ENCODE measurements around the gene DNER. TPM values are rescaled to one million over a fixed set of nuclear protein-coding genes. Genes with fewer than 3 reads are reported as not detected.

DNER gene
- total RNA-seq, 1 experiment from 2014 or later, result 2.9 TPM

DNA sequence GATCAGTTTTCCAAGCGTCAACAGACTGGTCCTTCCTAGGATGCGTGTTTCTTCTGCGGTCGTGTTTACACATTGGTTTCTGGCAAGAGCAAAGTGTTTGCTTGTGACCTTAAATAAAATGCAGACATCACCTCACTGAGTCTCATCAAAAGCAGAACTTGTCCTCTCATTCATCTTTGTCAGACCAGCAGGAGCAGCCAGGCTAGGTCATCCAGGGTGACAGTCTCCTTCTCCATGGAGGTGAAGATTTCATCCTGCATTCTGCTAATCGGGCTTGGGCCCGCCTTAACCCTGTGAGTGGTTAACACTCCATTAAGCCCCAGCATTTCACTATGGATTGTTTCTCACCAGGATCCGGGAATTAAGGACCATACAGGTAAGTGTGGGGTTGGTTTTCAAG lies 379.0 kb downstream of the DNER start:
- Histone ChIP-seq H3K4me2 (ENCODE audit: low read length) (no peak overlapping the region), H3K27me3 (ENCODE audit: insufficient read depth, low read length) (no peaks in the 10 kb centered on the region), H3K9ac (ENCODE audit: low read length) (no peak overlapping the region), H3K9me2 (ENCODE audit: insufficient read depth) (no peaks in the 10 kb centered on the region), H3K4me1 (ENCODE audit: control insufficient read depth in 1 of 2, insufficient read depth in 2 of 2, low read length in 2 of 2) (no peaks in the 10 kb centered on the region), H4K20me1 (ENCODE audit: insufficient read depth) (no peaks in the 10 kb centered on the region), H3K79me2 (ENCODE audit: insufficient read depth, low read length) (no peaks in the 10 kb centered on the region), H3K9me3 (ENCODE audit: control insufficient read depth in 1 of 2, insufficient read depth in 1 of 2, low read depth in 1 of 2, low read length in 2 of 2) (no peaks in the 10 kb centered on the region), H3K27ac (ENCODE audit: low read depth, low read length) (no peak overlapping the region), H2AFZ (ENCODE audit: low read depth, low read length, poor library complexity, severe bottlenecking) (no peak overlapping the region), H3K36me3 (ENCODE audit: control insufficient read depth in 1 of 2, insufficient read depth in 2 of 2, low read length in 2 of 2) (no peaks in the 10 kb centered on the region), H3K4me3 (replicated peaks in 1 of 2; ENCODE audit: low read depth in 1 of 2, low read length in 2 of 2) (no peak overlapping the region)
- TF ChIP-seq POLR2A (IDR thresholded peaks at IDR 0.05; ENCODE audit: borderline replicate concordance, extremely low read depth, insufficient read depth, insufficient read length) (no peak), CBX3 (IDR thresholded peaks at IDR 0.05; ENCODE audit: low read depth) (no peak), SIN3A (IDR thresholded peaks at IDR 0.05; ENCODE audit: low read depth) (no peak), CEBPB (IDR thresholded peaks at IDR 0.05; ENCODE audit: low read depth) (no peak), EGR1 (IDR thresholded peaks at IDR 0.05; ENCODE audit: low read depth) (no peak), SRF (IDR thresholded peaks at IDR 0.05; ENCODE audit: low read depth) (no peak), ATF3 (IDR thresholded peaks at IDR 0.05) (no peak), TCF7L2 (IDR thresholded peaks at IDR 0.05; ENCODE audit: borderline replicate concordance, extremely low read depth, insufficient read depth, insufficient read length) (no peak)
- TF ChIP-seq, protein P1, sequence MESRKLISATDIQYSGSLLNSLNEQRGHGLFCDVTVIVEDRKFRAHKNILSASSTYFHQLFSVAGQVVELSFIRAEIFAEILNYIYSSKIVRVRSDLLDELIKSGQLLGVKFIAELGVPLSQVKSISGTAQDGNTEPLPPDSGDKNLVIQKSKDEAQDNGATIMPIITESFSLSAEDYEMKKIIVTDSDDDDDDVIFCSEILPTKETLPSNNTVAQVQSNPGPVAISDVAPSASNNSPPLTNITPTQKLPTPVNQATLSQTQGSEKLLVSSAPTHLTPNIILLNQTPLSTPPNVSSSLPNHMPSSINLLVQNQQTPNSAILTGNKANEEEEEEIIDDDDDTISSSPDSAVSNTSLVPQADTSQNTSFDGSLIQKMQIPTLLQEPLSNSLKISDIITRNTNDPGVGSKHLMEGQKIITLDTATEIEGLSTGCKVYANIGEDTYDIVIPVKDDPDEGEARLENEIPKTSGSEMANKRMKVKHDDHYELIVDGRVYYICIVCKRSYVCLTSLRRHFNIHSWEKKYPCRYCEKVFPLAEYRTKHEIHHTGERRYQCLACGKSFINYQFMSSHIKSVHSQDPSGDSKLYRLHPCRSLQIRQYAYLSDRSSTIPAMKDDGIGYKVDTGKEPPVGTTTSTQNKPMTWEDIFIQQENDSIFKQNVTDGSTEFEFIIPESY (IDR thresholded peaks at IDR 0.05; ENCODE audit: extremely low read depth, insufficient replicate concordance, low read length), result no peak
- BruUV-seq (replicated peaks), result no TSS peak
- POLR2A ChIA-PET, result no interaction called here
- CTCF ChIA-PET, result no interaction called here
- DNase-seq (ENCODE audit: low read depth, low spot score), result no peak
- RAD21 ChIA-PET (ENCODE audit: low non-redundant PET in 1 of 2, low total read pairs in 2 of 2, uncharacterized antibody in 2 of 2, unreplicated experiment in 2 of 2), result no interaction called here
- intact Hi-C loops (cut with micrococcal nuclease), result no loop called here
- no peak for ATAC-seq

DNA sequence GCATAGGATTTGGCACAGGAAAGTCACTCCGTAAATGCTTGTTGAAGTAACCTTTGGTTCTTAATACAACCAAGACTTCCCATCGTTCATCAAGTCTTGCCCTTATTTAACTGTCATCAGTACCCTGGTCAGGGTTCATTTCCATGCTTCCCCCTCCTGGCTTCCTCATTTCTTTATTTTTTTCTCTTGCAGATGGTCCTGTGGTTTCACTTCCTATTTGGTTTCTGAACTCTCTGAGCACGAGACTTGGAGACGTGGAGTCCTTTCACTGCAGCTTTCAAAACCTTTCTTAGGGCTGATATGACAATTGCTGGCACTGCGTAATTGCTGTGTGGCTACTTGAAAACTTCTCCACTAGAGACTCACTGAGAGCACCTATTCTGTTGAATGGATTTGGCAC lies 383.4 kb downstream of the DNER start:
- H3K4me1 ChIP-seq (ENCODE audit: control insufficient read depth in 1 of 2, insufficient read depth in 2 of 2, low read length in 2 of 2), result no peaks in the 10 kb centered on the region
- H3K27me3 ChIP-seq (ENCODE audit: insufficient read depth, low read length), result no peaks in the 10 kb centered on the region
- no peaks in the 10 kb centered on the region for H3K36me3 ChIP-seq (ENCODE audit: control insufficient read depth in 1 of 2, insufficient read depth in 2 of 2, low read length in 2 of 2)
- H4K20me1 ChIP-seq (ENCODE audit: insufficient read depth), result no peaks in the 10 kb centered on the region
- no peak overlapping the region for H3K9ac ChIP-seq (ENCODE audit: low read length)
- no peak overlapping the region for H3K4me2 ChIP-seq (ENCODE audit: low read length)
- BruUV-seq (replicated peaks), result no TSS peak
- H3K27ac ChIP-seq (ENCODE audit: low read depth, low read length), result no peak overlapping the region
- CTCF ChIA-PET, result interaction anchor here (1.0 kb wide), 1 partner anchor 256 kb away, joined by 3 read pairs; no protein-coding TSS in a partner anchor
- DNase-seq (ENCODE audit: low read depth, low spot score), result no peak
- no peak for ATAC-seq
- intact Hi-C loops (cut with micrococcal nuclease), result no loop called here
- no peaks in the 10 kb centered on the region for H3K9me2 ChIP-seq (ENCODE audit: insufficient read depth)
- TF ChIP-seq EGR1 (IDR thresholded peaks at IDR 0.05; ENCODE audit: low read depth) (no peak), YY1 (IDR thresholded peaks at IDR 0.05; ENCODE audit: extremely low read depth, insufficient replicate concordance, low read depth, low read length) (no peak), CEBPB (IDR thresholded peaks at IDR 0.05; ENCODE audit: low read depth) (no peak), SRF (IDR thresholded peaks at IDR 0.05; ENCODE audit: low read depth) (no peak), EZH2 (IDR thresholded peaks at IDR 0.05) (no peak), POLR2AphosphoS5 (IDR thresholded peaks at IDR 0.05; ENCODE audit: low read depth, low read length) (no peak), ZFX (IDR thresholded peaks at IDR 0.05) (no peak)
- TF ChIP-seq, protein P2, sequence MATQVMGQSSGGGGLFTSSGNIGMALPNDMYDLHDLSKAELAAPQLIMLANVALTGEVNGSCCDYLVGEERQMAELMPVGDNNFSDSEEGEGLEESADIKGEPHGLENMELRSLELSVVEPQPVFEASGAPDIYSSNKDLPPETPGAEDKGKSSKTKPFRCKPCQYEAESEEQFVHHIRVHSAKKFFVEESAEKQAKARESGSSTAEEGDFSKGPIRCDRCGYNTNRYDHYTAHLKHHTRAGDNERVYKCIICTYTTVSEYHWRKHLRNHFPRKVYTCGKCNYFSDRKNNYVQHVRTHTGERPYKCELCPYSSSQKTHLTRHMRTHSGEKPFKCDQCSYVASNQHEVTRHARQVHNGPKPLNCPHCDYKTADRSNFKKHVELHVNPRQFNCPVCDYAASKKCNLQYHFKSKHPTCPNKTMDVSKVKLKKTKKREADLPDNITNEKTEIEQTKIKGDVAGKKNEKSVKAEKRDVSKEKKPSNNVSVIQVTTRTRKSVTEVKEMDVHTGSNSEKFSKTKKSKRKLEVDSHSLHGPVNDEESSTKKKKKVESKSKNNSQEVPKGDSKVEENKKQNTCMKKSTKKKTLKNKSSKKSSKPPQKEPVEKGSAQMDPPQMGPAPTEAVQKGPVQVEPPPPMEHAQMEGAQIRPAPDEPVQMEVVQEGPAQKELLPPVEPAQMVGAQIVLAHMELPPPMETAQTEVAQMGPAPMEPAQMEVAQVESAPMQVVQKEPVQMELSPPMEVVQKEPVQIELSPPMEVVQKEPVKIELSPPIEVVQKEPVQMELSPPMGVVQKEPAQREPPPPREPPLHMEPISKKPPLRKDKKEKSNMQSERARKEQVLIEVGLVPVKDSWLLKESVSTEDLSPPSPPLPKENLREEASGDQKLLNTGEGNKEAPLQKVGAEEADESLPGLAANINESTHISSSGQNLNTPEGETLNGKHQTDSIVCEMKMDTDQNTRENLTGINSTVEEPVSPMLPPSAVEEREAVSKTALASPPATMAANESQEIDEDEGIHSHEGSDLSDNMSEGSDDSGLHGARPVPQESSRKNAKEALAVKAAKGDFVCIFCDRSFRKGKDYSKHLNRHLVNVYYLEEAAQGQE (IDR thresholded peaks at IDR 0.05; ENCODE audit: low read depth), result no peak
- H3K9me3 ChIP-seq (ENCODE audit: control insufficient read depth in 1 of 2, insufficient read depth in 1 of 2, low read depth in 1 of 2, low read length in 2 of 2), result no peaks in the 10 kb centered on the region
- H3K4me3 ChIP-seq (replicated peaks in 1 of 2; ENCODE audit: low read depth in 1 of 2, low read length in 2 of 2), result no peak overlapping the region
- no peaks in the 10 kb centered on the region for H3K79me2 ChIP-seq (ENCODE audit: insufficient read depth, low read length)
- no peak overlapping the region for H2AFZ ChIP-seq (ENCODE audit: low read depth, low read length, poor library complexity, severe bottlenecking)
- RAD21 ChIA-PET (ENCODE audit: low non-redundant PET in 1 of 2, low total read pairs in 2 of 2, uncharacterized antibody in 2 of 2, unreplicated experiment in 2 of 2), result no interaction called here
- POLR2A ChIA-PET, result no interaction called here

All from HCT116 (cell line).